GM18858 (cell line): Measurements from ENCODE around the gene KRTAP2-3.
"Not testable (repeated sequence)": the region's sequence is repeated elsewhere in the genome, so short reads cannot be mapped to it uniquely, and the experiment has no call there.

ENCODE experiments used
- ATAC-seq: cut with Tn5 transposase; IDR thresholded peaks from one replicate; pipeline ENCODE4 v1.9.1; 2021; ENCODE audit not compliant: unreplicated experiment

Gene KRTAP2-3

GRCh38 chr17:41037853-41038350, 22.0 kb downstream of the KRTAP2-3 start:
- ATAC-seq, result no peak

DNA sequence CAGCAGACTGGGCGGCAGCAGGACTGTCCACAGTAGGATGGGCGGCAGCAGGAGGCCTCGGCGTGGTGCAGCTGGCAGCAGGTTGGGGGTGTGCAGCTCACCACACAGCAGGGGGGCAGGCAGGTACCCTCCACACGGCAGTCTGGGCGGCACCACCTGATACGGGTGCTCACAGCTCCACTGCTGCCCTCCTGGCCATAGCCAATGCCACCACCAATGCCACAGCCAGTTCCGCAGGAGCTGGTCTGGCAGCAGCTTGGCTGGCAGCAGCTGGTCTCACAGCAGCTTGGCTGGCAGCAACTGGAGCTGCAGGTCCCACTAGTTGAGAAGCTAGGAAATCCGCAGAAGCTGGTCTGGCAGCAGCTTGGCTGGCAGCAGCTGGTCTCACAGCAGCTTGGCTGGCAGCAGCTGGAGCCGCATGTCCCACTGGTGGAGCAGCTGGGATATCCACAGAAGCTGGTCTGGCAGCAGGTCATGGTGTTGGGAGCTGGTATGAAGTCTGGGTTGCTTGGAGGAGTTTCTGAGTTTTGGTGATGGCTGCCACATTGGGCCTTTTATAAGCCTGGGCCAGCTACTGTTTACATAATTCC, 25.5 kb downstream of the KRTAP2-3 start, which contains the start of gene KRTAP1-3:
Gene KRTAP1-3 (minus strand): TSS at position 529 of the 590 bp plus-strand sequence. CDS start 53 bp downstream, at position 476.
- ATAC-seq, result not testable (repeated sequence)

- no peak for ATAC-seq
Observed at GRCh38 chr17:41029633-41030245, 30.2 kb downstream of the KRTAP2-3 start, which contains the start of gene KRTAP1-4. KRTAP1-4 (minus strand) TSS chr17:41030195; CDS start chr17:41030078, 117 bp downstream.

- ATAC-seq, result no peak
Observed at GRCh38 chr17:41026715-41027471, 33.0 kb downstream of the KRTAP2-3 start, which contains the start of gene KRTAP1-5. KRTAP1-5 (minus strand) TSS chr17:41027208; CDS start chr17:41027155, 53 bp downstream.

- no peak for ATAC-seq
Observed at GRCh38 chr17:41024697-41025096, 35.2 kb downstream of the KRTAP2-3 start.

- ATAC-seq, result no peak
Observed at GRCh38 chr17:41020336-41020735, 39.6 kb downstream of the KRTAP2-3 start.

- no peak for ATAC-seq
Observed at GRCh38 chr17:41019415-41019814, 40.5 kb downstream of the KRTAP2-3 start.

GRCh38 chr17:41018541-41018940, 41.4 kb downstream of the KRTAP2-3 start:
- no peak for ATAC-seq

- ATAC-seq, result no peak
Observed at GRCh38 chr17:41016578-41017215, 43.2 kb downstream of the KRTAP2-3 start.

DNA sequence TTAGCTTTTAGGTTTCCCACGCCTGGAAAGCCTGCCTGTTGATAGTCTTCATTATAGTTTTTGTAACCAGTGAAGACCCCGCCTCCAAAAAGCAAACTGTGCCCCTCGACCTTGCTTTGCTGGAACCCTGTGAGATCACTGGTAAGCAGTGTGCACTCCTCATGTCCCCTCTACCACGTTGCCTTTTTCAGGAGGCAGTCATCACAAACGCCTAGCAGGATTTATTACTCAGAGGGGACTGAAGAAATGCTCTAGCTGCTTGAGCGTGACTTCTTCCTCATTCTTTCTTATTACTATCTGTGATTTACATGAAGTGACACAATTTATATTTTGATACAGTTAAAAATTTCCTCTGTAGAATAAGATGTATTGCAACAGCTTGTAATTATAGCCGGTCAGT, 44.5 kb downstream of the KRTAP2-3 start:
- ATAC-seq, result no peak

GRCh38 chr17:41013606-41014005, 46.3 kb downstream of the KRTAP2-3 start:
- no peak for ATAC-seq

GRCh38 chr17:41013181-41013580, 46.7 kb downstream of the KRTAP2-3 start:
- ATAC-seq, result no peak

- no peak for ATAC-seq
Observed at GRCh38 chr17:41012326-41013120, 47.4 kb downstream of the KRTAP2-3 start.

- ATAC-seq, result no peak
Observed at GRCh38 chr17:41010441-41010840, 49.5 kb downstream of the KRTAP2-3 start.

DNA sequence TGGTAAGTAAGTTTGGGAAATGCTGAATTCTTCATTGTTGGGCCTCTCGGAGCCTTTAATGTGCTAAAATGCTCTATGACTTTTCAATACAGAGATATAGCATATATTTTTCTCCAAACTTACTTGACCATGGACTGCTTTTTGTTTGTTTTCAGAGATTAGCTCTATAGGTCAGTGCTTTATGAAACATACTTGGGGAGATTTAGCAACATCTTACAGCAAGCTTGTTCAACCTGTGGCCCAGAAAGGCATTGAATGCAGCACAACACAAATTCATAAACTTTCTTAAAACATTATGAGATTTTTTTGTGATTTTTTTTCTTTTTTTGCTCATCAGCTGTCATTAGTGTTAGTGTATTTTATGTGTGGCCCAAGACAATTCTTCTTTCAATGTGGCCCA, 50.0 kb downstream of the KRTAP2-3 start:
- no peak for ATAC-seq

DNA sequence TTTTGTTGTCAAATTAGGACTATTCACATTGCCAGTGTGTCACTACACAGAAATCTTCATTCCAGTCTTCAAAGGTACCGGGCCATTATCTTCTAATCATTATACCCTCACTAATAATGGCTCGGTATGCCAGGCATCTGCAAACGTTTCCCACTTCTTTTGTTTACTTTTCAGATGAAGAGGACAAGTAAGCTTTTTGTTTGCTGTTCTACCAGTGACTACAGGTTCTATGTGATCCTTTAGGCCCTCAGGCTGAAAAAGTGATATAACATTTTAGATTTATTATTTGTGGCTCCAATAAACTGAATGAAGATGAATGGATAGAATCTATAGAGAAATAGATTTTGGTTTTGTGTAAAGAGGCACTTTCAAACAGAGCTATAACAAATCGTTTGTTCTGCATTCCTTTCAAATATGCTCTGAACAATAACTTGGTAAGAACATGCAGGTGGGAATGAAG, 50.6 kb downstream of the KRTAP2-3 start:
- no peak for ATAC-seq
